ENCODE measurements around the gene GAGE1.
"Not testable (repeated sequence)": the region's sequence is repeated elsewhere in the genome, so short reads cannot be mapped to it uniquely, and the experiment has no call there.

Gene GAGE1

GRCh38 chrX:49598720-49599119 is at the start of gene GAGE1:
Gene GAGE1, plus strand, starts transcription at chrX:49599020. Its CDS starts 1,155 bp downstream, at chrX:49600175.
- DNase-seq, result not testable (repeated sequence)

GRCh38 chrX:49550989-49551388 is 47.8 kb upstream of the GAGE1 start, which contains the start of gene GAGE12E:
Gene GAGE12E, plus strand, starts transcription at chrX:49551289. Its CDS starts 1,155 bp downstream, at chrX:49552444.
- not testable (repeated sequence) for DNase-seq

GRCh38 chrX:49560542-49560941 is 38.3 kb upstream of the GAGE1 start, which contains the start of gene GAGE12F:
Gene GAGE12F, plus strand, starts transcription at chrX:49560842. Its CDS starts 1,155 bp downstream, at chrX:49561997.
- DNase-seq, result not testable (repeated sequence)

GRCh38 chrX:49568728-49569127 is 30.1 kb upstream of the GAGE1 start:
- not testable (repeated sequence) for DNase-seq

- DNase-seq, result not testable (repeated sequence)
Observed at GRCh38 chrX:49569152-49569551, 29.7 kb upstream of the GAGE1 start.

GRCh38 chrX:49570100-49570499 is 28.7 kb upstream of the GAGE1 start, which contains the start of gene GAGE12G:
Gene GAGE12G, plus strand, starts transcription at chrX:49570400. Its CDS starts 1,155 bp downstream, at chrX:49571555.
- not testable (repeated sequence) for DNase-seq

GRCh38 chrX:49579649-49580048 is 19.2 kb upstream of the GAGE1 start, which contains the start of gene GAGE12H:
Gene GAGE12H, plus strand, starts transcription at chrX:49579949. Its CDS starts 1,155 bp downstream, at chrX:49581104.
- not testable (repeated sequence) for DNase-seq

- DNase-seq, result not testable (repeated sequence)
Observed at GRCh38 chrX:49589196-49589595, 9.6 kb upstream of the GAGE1 start, which contains the start of gene GAGE2A. Gene GAGE2A, plus strand, starts transcription at chrX:49589496. Its CDS starts 1,155 bp downstream, at chrX:49590651.

- not testable (repeated sequence) for DNase-seq
Observed at GRCh38 chrX:49589769-49590478, 8.9 kb upstream of the GAGE1 start.

GRCh38 chrX:49590488-49590887 is 8.3 kb upstream of the GAGE1 start:
- DNase-seq, result not testable (repeated sequence)

GRCh38 chrX:49610718-49611310 is 12.0 kb downstream of the GAGE1 start:
- DNase-seq, result no peak

- no peak for DNase-seq
Observed at GRCh38 chrX:49618574-49618973, 19.8 kb downstream of the GAGE1 start.

GRCh38 chrX:49627086-49627777 is 28.4 kb downstream of the GAGE1 start:
- peak; percentile 56 to 72 for DNase-seq

GRCh38 chrX:49644991-49645637 is 46.3 kb downstream of the GAGE1 start:
- no peak for DNase-seq

- DNase-seq, result no peak
Observed at GRCh38 chrX:49656533-49656932, 57.7 kb downstream of the GAGE1 start.
